WTC11 (cell line): ENCODE results near the gene TOB1.

Experiments
- CTCF ChIP-seq: fragments of 200-600 bp; IDR thresholded peaks from 2 replicates; pipeline ENCODE4 v1.8.0; 2022; ENCODE audit warnings: antibody characterized with exemption
- FOXK1 ChIP-seq: sonication (generic); formaldehyde crosslinking; IDR thresholded peaks from 2 replicates; pipeline ENCODE4 v1.8.0; 2022; ENCODE audit warnings: mild to moderate bottlenecking, moderate library complexity, missing genetic modification reagents
- MAX ChIP-seq: sonication (generic); formaldehyde crosslinking; IDR thresholded peaks from 2 replicates; pipeline ENCODE4 v1.8.0; 2022; ENCODE audit warnings: mild to moderate bottlenecking, missing genetic modification reagents
- NR1H2 ChIP-seq: sonication (generic); formaldehyde crosslinking; IDR thresholded peaks from 2 replicates; pipeline ENCODE4 v1.9.0; 2021; ENCODE audit warnings: mild to moderate bottlenecking, moderate library complexity, missing genetic modification reagents
- NR3C1 ChIP-seq: sonication (generic); formaldehyde crosslinking; conservative IDR thresholded peaks from 2 replicates; pipeline ENCODE4 v1.8.1; 2023; ENCODE audit warnings: low read depth, mild to moderate bottlenecking, missing genetic modification reagents
- RELA ChIP-seq: sonication (generic); formaldehyde crosslinking; IDR thresholded peaks from 2 replicates; pipeline ENCODE4 v1.8.1; 2022; ENCODE audit warnings: missing genetic modification reagents, mild to moderate bottlenecking, borderline replicate concordance
- SP1 ChIP-seq: sonication (generic); formaldehyde crosslinking; conservative IDR thresholded peaks from 2 replicates; pipeline ENCODE4 v1.8.1; 2022; ENCODE audit warnings: missing genetic modification reagents
- STAT6 ChIP-seq: sonication (generic); formaldehyde crosslinking; conservative IDR thresholded peaks from 2 replicates; pipeline ENCODE4 v1.8.1; 2023; ENCODE audit warnings: mild to moderate bottlenecking, low read depth, missing genetic modification reagents, moderate library complexity
- TP53 ChIP-seq: sonication (generic); formaldehyde crosslinking; IDR thresholded peaks from 2 replicates; pipeline ENCODE4 v1.8.1; 2023; ENCODE audit warnings: mild to moderate bottlenecking, missing genetic modification reagents
- ZBTB21 ChIP-seq: sonication (generic); formaldehyde crosslinking; IDR thresholded peaks from 2 replicates; pipeline ENCODE4 v1.8.1; 2023; ENCODE audit warnings: mild to moderate bottlenecking, missing genetic modification reagents, borderline replicate concordance
- ZNF138 ChIP-seq: sonication (generic); formaldehyde crosslinking; conservative IDR thresholded peaks from 2 replicates; pipeline ENCODE4 v1.8.1; 2022; ENCODE audit warnings: mild to moderate bottlenecking, moderate library complexity, missing genetic modification reagents
- ZNF317 ChIP-seq: sonication (generic); formaldehyde crosslinking; IDR thresholded peaks from 2 replicates; pipeline ENCODE4 v1.8.1; 2023; ENCODE audit warnings: low read depth, mild to moderate bottlenecking, moderate library complexity, missing genetic modification reagents, borderline replicate concordance
- TF ChIP-seq, protein P1 (sequence below): sonication (generic); formaldehyde crosslinking; IDR thresholded peaks from 2 replicates; pipeline ENCODE4 v1.8.0; 2023; ENCODE audit warnings: missing genetic modification reagents, mild to moderate bottlenecking, borderline replicate concordance

- TF ChIP-seq NR3C1 (no peak), ZBTB21 (CRISPR knock-in tag) (no peak), CTCF (no peak), STAT6 (CRISPR knock-in tag) (no peak), SP1 (CRISPR knock-in tag) (no peak), RELA (CRISPR knock-in tag) (no peak), ZNF138 (CRISPR knock-in tag) (no peak), TP53 (CRISPR knock-in tag) (no peak), MAX (no peak), FOXK1 (CRISPR knock-in tag) (no peak), ZNF317 (no peak), NR1H2 (no peak)
- TF ChIP-seq, protein P1, sequence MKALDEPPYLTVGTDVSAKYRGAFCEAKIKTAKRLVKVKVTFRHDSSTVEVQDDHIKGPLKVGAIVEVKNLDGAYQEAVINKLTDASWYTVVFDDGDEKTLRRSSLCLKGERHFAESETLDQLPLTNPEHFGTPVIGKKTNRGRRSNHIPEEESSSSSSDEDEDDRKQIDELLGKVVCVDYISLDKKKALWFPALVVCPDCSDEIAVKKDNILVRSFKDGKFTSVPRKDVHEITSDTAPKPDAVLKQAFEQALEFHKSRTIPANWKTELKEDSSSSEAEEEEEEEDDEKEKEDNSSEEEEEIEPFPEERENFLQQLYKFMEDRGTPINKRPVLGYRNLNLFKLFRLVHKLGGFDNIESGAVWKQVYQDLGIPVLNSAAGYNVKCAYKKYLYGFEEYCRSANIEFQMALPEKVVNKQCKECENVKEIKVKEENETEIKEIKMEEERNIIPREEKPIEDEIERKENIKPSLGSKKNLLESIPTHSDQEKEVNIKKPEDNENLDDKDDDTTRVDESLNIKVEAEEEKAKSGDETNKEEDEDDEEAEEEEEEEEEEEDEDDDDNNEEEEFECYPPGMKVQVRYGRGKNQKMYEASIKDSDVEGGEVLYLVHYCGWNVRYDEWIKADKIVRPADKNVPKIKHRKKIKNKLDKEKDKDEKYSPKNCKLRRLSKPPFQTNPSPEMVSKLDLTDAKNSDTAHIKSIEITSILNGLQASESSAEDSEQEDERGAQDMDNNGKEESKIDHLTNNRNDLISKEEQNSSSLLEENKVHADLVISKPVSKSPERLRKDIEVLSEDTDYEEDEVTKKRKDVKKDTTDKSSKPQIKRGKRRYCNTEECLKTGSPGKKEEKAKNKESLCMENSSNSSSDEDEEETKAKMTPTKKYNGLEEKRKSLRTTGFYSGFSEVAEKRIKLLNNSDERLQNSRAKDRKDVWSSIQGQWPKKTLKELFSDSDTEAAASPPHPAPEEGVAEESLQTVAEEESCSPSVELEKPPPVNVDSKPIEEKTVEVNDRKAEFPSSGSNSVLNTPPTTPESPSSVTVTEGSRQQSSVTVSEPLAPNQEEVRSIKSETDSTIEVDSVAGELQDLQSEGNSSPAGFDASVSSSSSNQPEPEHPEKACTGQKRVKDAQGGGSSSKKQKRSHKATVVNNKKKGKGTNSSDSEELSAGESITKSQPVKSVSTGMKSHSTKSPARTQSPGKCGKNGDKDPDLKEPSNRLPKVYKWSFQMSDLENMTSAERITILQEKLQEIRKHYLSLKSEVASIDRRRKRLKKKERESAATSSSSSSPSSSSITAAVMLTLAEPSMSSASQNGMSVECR, result no peak
These were observed 15.5 kb downstream of the TOB1 start for GRCh38 chr17:50850640-50851039.
